ENCODE results near the gene TANK. TPM values are rescaled to one million over a fixed set of nuclear protein-coding genes. Genes with fewer than 3 reads are reported as not detected.

Gene TANK
- total and polyA plus RNA-seq, 2 of the 8 experiments (the other 6 are each of a cell fraction or from before 2014, with no cell fraction given): 7.0 to 26.1 TPM

DNA sequence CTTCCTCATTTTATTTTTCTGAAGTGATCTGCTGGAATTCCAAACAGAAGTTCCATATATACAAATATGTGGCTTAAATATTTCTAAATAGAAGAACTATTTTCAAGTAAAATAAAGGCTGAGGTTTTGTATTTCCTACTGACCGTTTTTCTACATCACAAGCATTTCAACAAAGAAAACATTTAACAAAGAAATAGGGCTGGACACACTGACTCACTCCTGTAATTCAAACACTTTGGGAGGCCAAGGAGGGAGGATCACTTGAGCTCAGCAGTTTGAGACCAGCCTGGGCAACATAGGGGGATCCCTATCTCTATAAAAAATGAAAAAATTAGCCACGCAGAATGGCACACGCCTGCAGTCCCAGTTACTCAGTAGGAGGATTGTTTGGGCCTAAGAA is 44.6 kb downstream of the TANK start:
- Histone ChIP-seq H2BK5ac (ENCODE audit: low read depth, low read length) (no peak overlapping the region), H3K79me1 (ENCODE audit: low read depth, low read length) (no peaks in the 10 kb centered on the region), H3K79me2 (ENCODE audit: control insufficient read depth in 1 of 2, insufficient read depth in 2 of 2, low read length in 2 of 2) (no peaks in the 10 kb centered on the region), H3K14ac (ENCODE audit: insufficient read length) (no peak overlapping the region), H3K18ac (ENCODE audit: extremely low read depth, low read length) (no peak overlapping the region), H3K56ac (replicated peaks; ENCODE audit: insufficient read length, low read depth, low read length) (no peak overlapping the region), H4K5ac (ENCODE audit: insufficient read length, low read depth, low read length) (no peak overlapping the region), H2BK120ac (replicated peaks; ENCODE audit: low read depth, low read length) (no peak overlapping the region), H2BK15ac (ENCODE audit: low read length) (no peak overlapping the region), H2AK5ac (ENCODE audit: low read depth, low read length) (no peak overlapping the region), H3K9me3 (ENCODE audit: insufficient read depth in 2 of 2, low read depth in 1 of 2, low read length in 1 of 2) (no peaks in the 10 kb centered on the region), H3K23me2 (ENCODE audit: low read depth, low read length) (no peaks in the 10 kb centered on the region), H4K20me1 (replicated peaks in 1 of 2; ENCODE audit: control insufficient read depth in 1 of 2, insufficient read depth in 2 of 2, low read length in 2 of 2) (peaks cover 0 to 2% of the 10 kb centered on the region in 2 experiments), H3K36me3 (ENCODE audit: control insufficient read depth in 2 of 4, insufficient read depth in 4 of 4, low read length in 3 of 4) (peaks cover 0 to 8% (median 2%) of the 10 kb centered on the region in 4 experiments; a peak in 2 of 8 replicates), H4K91ac (replicated peaks; ENCODE audit: insufficient read length, low read length) (no peak overlapping the region), H2AFZ (ENCODE audit: low read length) (no peak overlapping the region), H3K4me1 (replicated peaks in 1 of 4; ENCODE audit: control insufficient read depth in 3 of 4, insufficient read depth in 4 of 4, low read length in 3 of 4) (no peaks in the 10 kb centered on the region), H3K27me3 (replicated peaks in 1 of 4; ENCODE audit: control insufficient read depth in 3 of 4, extremely low read depth in 1 of 4, insufficient read depth in 3 of 4, low read length in 3 of 4) (no peaks in the 10 kb centered on the region), H3K4me2 (ENCODE audit: insufficient read depth in 1 of 2, low read depth in 2 of 2, low read length in 2 of 2) (no peak overlapping the region), H2BK20ac (ENCODE audit: low read length) (no peak overlapping the region), H4K8ac (ENCODE audit: extremely low read depth, insufficient read depth, low read length) (no peak overlapping the region), H3K9ac (replicated peaks in 1 of 4; ENCODE audit: extremely low read depth in 1 of 4, low read depth in 3 of 4, low read length in 3 of 4) (no peak overlapping the region), H3K4me3 (ENCODE audit: extremely low read depth in 1 of 4, insufficient read depth in 2 of 4, low read depth in 3 of 4, low read length in 4 of 4) (no peak overlapping the region), H2BK12ac (ENCODE audit: low read depth, low read length) (no peak overlapping the region), H3K23ac (ENCODE audit: insufficient read length) (no peak overlapping the region), H3K27ac (ENCODE audit: low read depth, low read length) (no peak overlapping the region), H3K4ac (replicated peaks; ENCODE audit: insufficient read length, low read depth, low read length) (no peak overlapping the region)
- WGBS, 2 experiments (ENCODE audit: extremely low coverage in 1 of 2, insufficient coverage in 1 of 2, insufficient read length in 1 of 2, insufficient replicate concordance in 2 of 2, low coverage in 1 of 2, low lambda C conversion rate in 2 of 2, missing lambda C conversion rate in 1 of 2): 96% methylated on average over 3 of the region's 3 CpGs; no CpG with 5 or more reads in 1 of the 2 experiments
- CTCF ChIA-PET (ENCODE audit: partially characterized antibody): interaction anchor here (0.8 kb wide), 1 partner anchor 69 kb away, joined by 3 read pairs; no protein-coding TSS in a partner anchor
- POLR2A ChIA-PET (ENCODE audit: partially characterized antibody): no interaction called here
- FAIRE-seq: no peak
- no peak for DNase-seq (ENCODE audit: low read depth in 1 of 2, low spot score in 2 of 2)
- TF ChIP-seq GABPA (IDR thresholded peaks at IDR 0.05; ENCODE audit: borderline replicate concordance, insufficient read depth, low read length): no peak
- no peak for TF ChIP-seq EGR1 (IDR thresholded peaks at IDR 0.05; ENCODE audit: borderline replicate concordance, low read depth, low read length)
- no peak for TF ChIP-seq KDM4A (IDR thresholded peaks at IDR 0.05; ENCODE audit: low read depth, low read length, severe bottlenecking)
- no peak for TF ChIP-seq CBX8 (IDR thresholded peaks at IDR 0.05; ENCODE audit: borderline replicate concordance, low read depth, low read length)

Measured in H1 (cell line).